Transverse colon (tissue), 4 donors: ENCODE data around the gene CBLB. TPM values are rescaled to one million over a fixed set of nuclear protein-coding genes. Genes with fewer than 3 reads are reported as not detected.

Experiments used
- DNase-seq: peaks from one replicate; pipeline ENCODE4 v3.0.0-alpha.2; 2019
- H3K27ac ChIP-seq, 4 donors: fragments of 200-600 bp; sonication (generic); 2 replicates each; pipeline ENCODE4 v1.5.1; 2016 to 2018; ENCODE audit warnings: inconsistent platforms in 4 of 4
- H3K27me3 ChIP-seq: fragments of 200-600 bp; sonication (generic); 2 replicates; pipeline ENCODE4 v1.5.1; 2017; ENCODE audit warnings: inconsistent platforms
- H3K36me3 ChIP-seq, 4 donors: fragments of 200-600 bp; sonication (generic); 2 replicates each; pipeline ENCODE4 v1.5.1; 2017 to 2019; ENCODE audit warnings: inconsistent platforms in 4 of 4
- H3K4me1 ChIP-seq, 4 donors: fragments of 200-600 bp; sonication (generic); 2 replicates each; pipeline ENCODE4 v1.5.1; 2017 to 2020; ENCODE audit warnings: inconsistent platforms in 4 of 4
- H3K4me3 ChIP-seq, 4 donors: fragments of 200-600 bp; sonication (generic); 1 replicate in 1 of 4; 2 replicates in 3 of 4; pipeline versions ENCODE4 v1.5.1 to v1.6.1; 2017 to 2019; ENCODE audit warnings: inconsistent platforms in 4 of 4
- H3K9me3 ChIP-seq, 2 donors: fragments of 200-600 bp; sonication (generic); 2 replicates each; pipeline ENCODE4 v1.5.1; 2017 to 2019; ENCODE audit warnings: inconsistent platforms in 2 of 2
- EP300 ChIP-seq: sonication (generic); formaldehyde crosslinking; IDR thresholded peaks from one replicate; pipeline ENCODE4 v1.6.1; 2017; ENCODE audit warnings: antibody characterized with exemption, low read depth
- POLR2A ChIP-seq: fragments of 450-650 bp; IDR thresholded peaks from one replicate; pipeline ENCODE4 v1.6.1; 2016; ENCODE audit warnings: antibody characterized with exemption, mild to moderate bottlenecking, moderate library complexity
- POLR2AphosphoS5 ChIP-seq, 3 donors: sonication (generic); formaldehyde crosslinking; IDR thresholded peaks; one replicate each; pipeline ENCODE4 v1.6.1; 2016; ENCODE audit warnings: antibody characterized with exemption in 3 of 3
- WGBS, 2 donors: methylation state at CpG; one replicate each; pipeline ENCODE4 v1.1.5; 2018; ENCODE audit warnings: low coverage in 1 of 2; 5-methylcytosine and 5-hydroxymethylcytosine counted together
- in situ Hi-C, 4 donors: fragments of 200-750 bp; cut with MboI; loops; one replicate each; pipeline versions ENCODE4 v1.15.0 to v1.15.1; 2017; ENCODE audit warnings: low sequenced_read_pairs in 3 of 4, low pct_ligation_motif_present in 1 of 4, low pct_unique_long_range_greater_than_20kb in 1 of 4
- intact Hi-C: fragments of 100-400 bp; cut with DNase I; formaldehyde crosslinking; loops from one replicate; pipeline ENCODE4 v1.15.1; 2023; ENCODE audit warnings: low total_unique reads
- total RNA-seq, 4 donors: library from RNA; depleted of rRNA; stranded (reverse); fragments of >200 nt; gene quantifications; one replicate each; pipeline ENCODE4 v1.1.0, GENCODE V29; 2016
- TF ChIP-seq, protein P1 (sequence below), 5 experiments: fragments of 200-600 bp in 3 of 5; fragments of 450-650 bp in 2 of 5; sonication (generic) in 3 of 5; IDR thresholded peaks; 1 replicate in 2 of 5; 2 replicates in 3 of 5; pipeline ENCODE4 v1.5.1; 2016 to 2017; ENCODE audit warnings: antibody characterized with exemption in 5 of 5, inconsistent platforms in 3 of 5, mild to moderate bottlenecking in 2 of 5, moderate library complexity in 1 of 5

Gene CBLB
- total RNA-seq, 4 donors from 2014 or later: 25.1 to 76.2 (median 63.6) TPM

DNA sequence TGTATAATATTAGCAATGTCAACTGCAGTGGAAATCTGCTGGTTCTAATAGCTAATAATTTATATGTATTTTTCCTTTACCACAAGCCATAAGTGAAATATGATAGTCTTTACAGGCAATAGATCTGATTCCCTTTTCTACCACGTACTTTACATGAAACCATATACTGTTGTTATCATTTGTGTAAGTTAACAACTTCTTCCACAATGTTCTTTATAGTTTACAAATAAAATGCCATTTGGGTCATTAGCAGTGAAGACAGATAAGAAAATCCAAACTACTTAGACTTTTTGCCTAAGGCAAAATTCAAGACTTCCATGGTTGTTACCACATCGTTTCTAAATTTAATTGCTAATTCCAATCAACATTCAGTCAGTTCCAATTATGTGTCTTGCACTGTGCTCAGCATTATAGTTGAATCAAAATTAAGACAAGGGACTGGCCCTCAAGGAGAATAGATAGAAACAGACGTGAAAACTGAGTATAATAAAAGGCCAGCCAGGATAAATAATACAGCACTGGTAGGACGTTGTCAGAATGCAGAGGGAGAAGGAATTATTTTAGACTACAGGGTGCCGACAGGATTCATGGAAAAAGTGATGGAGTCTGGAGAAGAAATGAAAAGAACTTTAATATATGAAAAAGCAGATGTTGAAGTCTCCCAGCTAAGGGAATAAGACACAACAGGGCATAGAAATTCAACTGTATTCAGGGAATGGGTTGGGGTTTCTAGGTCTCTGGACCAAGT, 252.3 kb downstream of the CBLB start:
- Histone ChIP-seq H3K27me3 (no peaks in the 10 kb centered on the region), H3K4me1 (peaks cover 0 to 4% (median 2%) of the 10 kb centered on the region in 4 donors), H3K36me3 (no peaks in the 10 kb centered on the region), H3K27ac (no peak overlapping the region), H3K4me3 (no peak overlapping the region), H3K9me3 (no peaks in the 10 kb centered on the region)
- intact Hi-C loops: no loop called here
- TF ChIP-seq EP300 (no peak), POLR2A (no peak), POLR2AphosphoS5 (IDR thresholded peaks at IDR 0.05) (no peak)
- TF ChIP-seq, protein P1, sequence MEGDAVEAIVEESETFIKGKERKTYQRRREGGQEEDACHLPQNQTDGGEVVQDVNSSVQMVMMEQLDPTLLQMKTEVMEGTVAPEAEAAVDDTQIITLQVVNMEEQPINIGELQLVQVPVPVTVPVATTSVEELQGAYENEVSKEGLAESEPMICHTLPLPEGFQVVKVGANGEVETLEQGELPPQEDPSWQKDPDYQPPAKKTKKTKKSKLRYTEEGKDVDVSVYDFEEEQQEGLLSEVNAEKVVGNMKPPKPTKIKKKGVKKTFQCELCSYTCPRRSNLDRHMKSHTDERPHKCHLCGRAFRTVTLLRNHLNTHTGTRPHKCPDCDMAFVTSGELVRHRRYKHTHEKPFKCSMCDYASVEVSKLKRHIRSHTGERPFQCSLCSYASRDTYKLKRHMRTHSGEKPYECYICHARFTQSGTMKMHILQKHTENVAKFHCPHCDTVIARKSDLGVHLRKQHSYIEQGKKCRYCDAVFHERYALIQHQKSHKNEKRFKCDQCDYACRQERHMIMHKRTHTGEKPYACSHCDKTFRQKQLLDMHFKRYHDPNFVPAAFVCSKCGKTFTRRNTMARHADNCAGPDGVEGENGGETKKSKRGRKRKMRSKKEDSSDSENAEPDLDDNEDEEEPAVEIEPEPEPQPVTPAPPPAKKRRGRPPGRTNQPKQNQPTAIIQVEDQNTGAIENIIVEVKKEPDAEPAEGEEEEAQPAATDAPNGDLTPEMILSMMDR (IDR thresholded peaks at IDR 0.05): no peak
- no peak for DNase-seq
- in situ Hi-C loops: no loop called here
- 65 to 70% methylated on average over 5 of the region's 5 CpGs for WGBS, 2 donors

DNA sequence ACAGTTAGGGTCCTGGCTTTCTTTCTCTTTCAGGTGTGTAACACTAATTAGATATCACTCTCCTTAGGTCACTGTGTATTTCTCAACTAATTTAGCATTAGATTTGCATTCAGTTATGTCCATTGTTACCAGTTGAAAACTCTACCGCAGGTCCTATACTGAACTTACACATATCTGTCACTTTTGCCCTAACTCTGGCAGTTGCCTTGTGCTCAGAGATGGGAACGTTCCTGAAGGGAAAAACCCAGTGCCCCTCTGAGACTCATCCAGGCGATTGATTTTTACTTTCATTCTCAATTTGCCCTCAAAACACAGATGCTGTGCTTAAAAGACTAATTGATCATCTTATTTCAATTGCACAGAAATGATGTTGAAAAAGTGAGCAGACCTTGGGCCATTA, 253.0 kb downstream of the CBLB start:
- no peaks in the 10 kb centered on the region for H3K9me3 ChIP-seq
- H3K4me1 ChIP-seq: peaks cover 0 to 4% (median 3%) of the 10 kb centered on the region in 4 donors
- no peak overlapping the region for H3K27ac ChIP-seq
- in situ Hi-C loops: no loop called here
- TF ChIP-seq POLR2A (no peak), EP300 (no peak), POLR2AphosphoS5 (IDR thresholded peaks at IDR 0.05) (no peak)
- TF ChIP-seq, protein P1 (IDR thresholded peaks at IDR 0.05): no peak
- WGBS, 2 donors: 80 to 93% methylated on average over 3 of the region's 3 CpGs
- no peaks in the 10 kb centered on the region for H3K36me3 ChIP-seq
- intact Hi-C loops: no loop called here
- no peaks in the 10 kb centered on the region for H3K27me3 ChIP-seq
- H3K4me3 ChIP-seq: no peak overlapping the region
- no peak for DNase-seq

DNA sequence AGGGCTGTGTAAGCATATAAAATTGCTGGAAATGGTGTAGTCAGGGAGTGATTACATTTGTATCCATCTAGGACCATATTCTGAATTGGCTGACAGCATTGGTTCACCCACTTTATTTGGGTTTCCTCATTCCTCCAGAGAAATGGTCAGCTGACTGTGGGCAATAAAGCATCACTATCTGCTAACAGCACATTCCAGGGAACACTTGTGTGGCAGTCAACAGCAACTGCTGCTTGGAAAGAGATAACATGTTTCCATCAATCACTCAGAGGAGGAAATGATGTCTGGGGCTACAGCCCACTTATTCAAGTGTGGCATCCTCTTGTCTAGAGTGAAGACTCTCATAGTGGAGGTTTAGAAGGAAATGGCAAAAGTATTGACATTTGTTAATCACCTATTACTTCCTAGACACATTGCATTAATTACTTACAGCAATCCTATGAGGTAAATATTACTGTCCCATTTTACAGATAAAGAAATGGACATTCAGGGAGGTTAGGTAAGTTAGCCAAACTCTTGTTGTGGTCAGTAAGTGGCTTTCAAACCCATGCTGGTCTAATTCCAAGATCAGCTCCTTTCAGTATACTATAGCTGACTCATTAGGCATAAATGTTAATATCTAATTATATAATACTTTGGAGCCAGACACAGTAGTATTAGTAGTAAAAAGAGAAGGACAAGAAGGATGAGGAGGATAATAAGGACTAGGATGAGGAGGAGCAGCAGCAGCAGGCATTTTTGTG, 254.4 kb downstream of the CBLB start:
- Histone ChIP-seq H3K36me3 (no peaks in the 10 kb centered on the region), H3K4me1 (peaks cover 0 to 4% (median 3%) of the 10 kb centered on the region in 4 donors), H3K9me3 (no peaks in the 10 kb centered on the region), H3K4me3 (no peak overlapping the region), H3K27me3 (no peaks in the 10 kb centered on the region), H3K27ac (no peak overlapping the region)
- TF ChIP-seq, protein P1 (IDR thresholded peaks at IDR 0.05): no peak
- TF ChIP-seq POLR2AphosphoS5 (IDR thresholded peaks at IDR 0.05) (no peak), POLR2A (no peak), EP300 (no peak)
- in situ Hi-C loops: no loop called here
- DNase-seq: no peak
- intact Hi-C loops: no loop called here

DNA sequence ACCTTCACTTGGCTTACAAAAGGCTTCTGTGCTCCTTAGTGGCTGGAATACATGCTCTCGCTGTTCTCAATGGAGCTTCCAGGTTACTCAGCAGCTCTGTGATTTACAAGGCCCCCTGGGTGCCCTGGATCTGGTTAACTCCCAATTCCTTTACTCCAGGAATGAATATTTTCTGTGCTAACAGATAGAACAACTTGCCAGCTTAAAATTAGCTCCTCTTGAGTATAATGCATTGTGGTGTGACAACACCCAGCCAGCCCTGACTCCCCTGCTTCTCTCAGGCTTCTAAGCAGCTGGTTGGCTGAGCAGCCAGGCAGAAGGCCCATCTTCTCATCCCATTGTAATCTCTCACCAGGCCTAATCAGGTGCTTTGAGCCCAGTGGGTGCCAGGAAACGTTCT, 255.7 kb downstream of the CBLB start:
- 73% methylated on average over 2 of the region's 2 CpGs; no CpG with 5 or more reads in 1 of the 2 donors for WGBS, 2 donors

More for the DNA sequence above, 255.7 kb downstream of the CBLB start:
- Histone ChIP-seq H3K4me1 (peaks cover 0 to 4% (median 3%) of the 10 kb centered on the region in 4 donors), H3K9me3 (no peaks in the 10 kb centered on the region), H3K27me3 (no peaks in the 10 kb centered on the region), H3K4me3 (no peak overlapping the region), H3K27ac (no peak overlapping the region), H3K36me3 (no peaks in the 10 kb centered on the region)
- intact Hi-C loops: no loop called here
- TF ChIP-seq POLR2AphosphoS5 (IDR thresholded peaks at IDR 0.05): no peak
- TF ChIP-seq, protein P1 (IDR thresholded peaks at IDR 0.05): no peak
- no peak for TF ChIP-seq POLR2A
- TF ChIP-seq EP300: no peak
- in situ Hi-C loops: no loop called here
- DNase-seq: no peak
